SK-N-SH (cell line): ENCODE results near the gene ZFAND2A.

Source experiments
- CTCF ChIP-seq: fragments of 200-600 bp; sonication (generic); IDR thresholded peaks from 2 replicates; pipeline ENCODE4 v1.6.1; 2017; ENCODE audit warnings: antibody characterized with exemption, mild to moderate bottlenecking, moderate library complexity
- EP300 ChIP-seq, 2 experiments: IDR thresholded peaks; 2 replicates each; pipeline versions ENCODE4 v1.4.0 to v1.6.1; 2012; ENCODE audit warnings: borderline replicate concordance in 1 of 2, low read depth in 1 of 2, low read length in 1 of 2
- EZH2phosphoT487 ChIP-seq: fragments of 200-600 bp; sonication (generic); IDR thresholded peaks from 2 replicates; pipeline ENCODE4 v1.6.1; 2017; ENCODE audit warnings: low read depth, mixed run types, mild to moderate bottlenecking, antibody characterized with exemption, moderate library complexity, borderline replicate concordance
- PBX3 ChIP-seq: IDR thresholded peaks from 2 replicates; pipeline ENCODE4; 2012
- POLR2AphosphoS5 ChIP-seq: IDR thresholded peaks from 2 replicates; pipeline ENCODE4 v1.6.1; 2012; ENCODE audit warnings: low read depth, low read length
- REST ChIP-seq: IDR thresholded peaks from 2 replicates; pipeline ENCODE4 v1.6.1; 2012; ENCODE audit warnings: mild to moderate bottlenecking, low read depth, low read length, moderate library complexity
- RFX5 ChIP-seq: IDR thresholded peaks from 2 replicates; pipeline ENCODE4 v1.6.1; 2012; ENCODE audit warnings: mild to moderate bottlenecking, improper control_type of control experiment, low read length
- RXRA ChIP-seq: IDR thresholded peaks from 2 replicates; pipeline ENCODE4 v1.4.0; 2012; ENCODE audit warnings: low read depth, mild to moderate bottlenecking, borderline replicate concordance
- SMC3 ChIP-seq: IDR thresholded peaks from 2 replicates; pipeline ENCODE4 v1.6.1; 2012; ENCODE audit warnings: low read depth, low read length, improper control_type of control experiment
- TAF1 ChIP-seq: IDR thresholded peaks from 2 replicates; pipeline ENCODE4 v1.6.1; 2012; ENCODE audit warnings: low read depth, mild to moderate bottlenecking, low read length, moderate library complexity, borderline replicate concordance
- TCF12 ChIP-seq: IDR thresholded peaks from 2 replicates; pipeline ENCODE4 v1.4.0; 2012
- YY1 ChIP-seq: IDR thresholded peaks from 2 replicates; pipeline ENCODE4 v1.4.0; 2012; ENCODE audit warnings: low read depth, mild to moderate bottlenecking

GRCh38 chr7:1142051-1142635 lies 17.9 kb downstream of the ZFAND2A start:
- TF ChIP-seq CTCF (no peak), RXRA (no peak), SMC3 (0 out of 2 replicates have a peak, but pooled peaks have one; percentile 8), TAF1 (no peak), EZH2phosphoT487 (no peak), EP300 (IDR thresholded peaks at IDR 0.05; ENCODE audit: borderline replicate concordance in 1 of 2, low read depth in 1 of 2, low read length in 1 of 2) (peak in 1 of 2 experiments; percentile 62; a peak in 1 of 4 replicates), PBX3 (no peak), YY1 (no peak), POLR2AphosphoS5 (no peak), RFX5 (peak; percentile 51; the same call in 1 of the 2 replicates), REST (no peak), TCF12 (no peak)
